HL-60 (cell line): Measurements from ENCODE around the gene AKR1B1.

Experiments used
- CTCF ChIP-seq: IDR thresholded peaks from one replicate; pipeline ENCODE4 v1.5.1; 2011; ENCODE audit warnings: low read length, control low read depth, inconsistent platforms; ENCODE audit not compliant: insufficient read depth
- POLR2AphosphoS5 ChIP-seq: IDR thresholded peaks from 2 replicates; pipeline ENCODE4 v1.6.1; 2012; ENCODE audit warnings: low read depth
- REST ChIP-seq: IDR thresholded peaks from 2 replicates; pipeline ENCODE4 v1.6.1; 2012; ENCODE audit warnings: low read depth; ENCODE audit not compliant: insufficient replicate concordance
- SPI1 ChIP-seq: IDR thresholded peaks from 2 replicates; pipeline ENCODE4 v1.6.1; 2012; ENCODE audit warnings: low read depth, mild to moderate bottlenecking, borderline replicate concordance

GRCh38 chr7:134482858-134483257 is 24.0 kb upstream of the AKR1B1 start:
- TF ChIP-seq POLR2AphosphoS5 = no peak
- TF ChIP-seq REST = no peak
- no peak for TF ChIP-seq CTCF
- no peak for TF ChIP-seq SPI1
